HUES6 (cell line): ENCODE data around the gene BPIFB1.

Experiments
- H3K27ac ChIP-seq: 2 replicates; pipeline ENCODE4 v1.7.0; 2013; ENCODE audit warnings: low read depth, mild to moderate bottlenecking, low read length, inconsistent platforms
- H3K27me3 ChIP-seq: 2 replicates; pipeline ENCODE4 v1.6.1; 2013; ENCODE audit warnings: low read length; ENCODE audit not compliant: control insufficient read depth, insufficient read depth
- H3K36me3 ChIP-seq: 2 replicates; pipeline ENCODE4 v1.6.1; 2013; ENCODE audit warnings: low read length; ENCODE audit not compliant: control insufficient read depth, insufficient read depth
- H3K4me1 ChIP-seq: 2 replicates; pipeline ENCODE4 v1.6.1; 2013; ENCODE audit warnings: low read length; ENCODE audit not compliant: control insufficient read depth, insufficient read depth
- H3K4me3 ChIP-seq: 2 replicates; pipeline ENCODE4 v1.5.1; 2013; ENCODE audit warnings: low read depth, low read length
- H3K9ac ChIP-seq: one replicate; pipeline ENCODE4 v1.6.1; 2013; ENCODE audit warnings: mild to moderate bottlenecking, low read length
- H3K9me3 ChIP-seq: 2 replicates; pipeline ENCODE4 v1.6.1; 2013; ENCODE audit warnings: low read depth, low read length; ENCODE audit not compliant: control insufficient read depth, insufficient read depth

The BPIFB1 gene

GRCh38 chr20:33272155-33272873 lies 10.7 kb upstream of the BPIFB1 start:
- no peak overlapping the region for H3K4me3 ChIP-seq
- H3K9ac ChIP-seq: no peak overlapping the region
- no peaks in the 10 kb centered on the region for H3K9me3 ChIP-seq
- H3K4me1 ChIP-seq: 0 out of 2 replicates have a peak, but pooled peaks cover under 1% of the 10 kb centered on the region
- H3K27me3 ChIP-seq: no peaks in the 10 kb centered on the region; the same call in 1 of the 2 replicates
- no peak overlapping the region for H3K27ac ChIP-seq
- H3K36me3 ChIP-seq: no peaks in the 10 kb centered on the region

DNA sequence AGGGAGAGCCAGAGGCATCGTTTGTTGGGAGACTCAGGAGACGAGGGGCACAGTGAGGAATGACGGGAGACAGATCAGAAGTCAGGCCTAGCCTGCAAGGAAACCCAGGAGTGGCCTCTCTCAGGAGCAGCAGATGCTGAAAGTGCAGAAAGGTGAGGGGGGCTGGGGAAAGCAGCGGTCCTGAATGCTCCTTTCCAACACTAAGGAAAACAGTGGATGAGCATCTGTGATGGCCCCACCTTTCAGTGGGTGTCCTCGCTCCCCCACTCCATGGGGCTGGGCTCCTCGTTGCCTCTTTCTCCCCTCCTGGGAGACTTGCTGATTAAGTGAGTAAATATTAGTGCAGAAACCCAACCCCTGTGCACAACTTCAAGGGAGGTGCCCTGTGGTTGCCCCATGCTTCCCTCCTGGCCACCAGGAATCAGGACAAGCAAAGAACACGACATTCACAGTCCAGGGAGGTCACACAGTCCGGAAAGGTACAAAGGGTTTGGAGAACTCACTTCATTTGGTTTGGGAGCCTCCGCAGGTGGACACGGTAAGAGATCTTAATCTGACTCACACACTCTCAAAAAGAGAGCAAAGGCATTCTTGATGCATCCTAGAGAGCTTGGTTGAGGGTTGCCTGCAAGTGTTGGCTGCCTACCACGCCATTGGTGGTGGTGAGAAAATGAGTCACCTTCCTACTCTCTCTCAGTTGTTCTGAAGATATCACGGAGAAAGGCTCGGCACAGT lies 9.7 kb upstream of the BPIFB1 start:
- Histone ChIP-seq H3K27ac (no peak overlapping the region), H3K9me3 (no peaks in the 10 kb centered on the region)

GRCh38 chr20:33275215-33275614 lies 7.8 kb upstream of the BPIFB1 start:
- Histone ChIP-seq H3K4me1 (peaks cover 10% of the 10 kb centered on the region), H3K36me3 (no peaks in the 10 kb centered on the region), H3K9ac (no peak overlapping the region), H3K27ac (no peak overlapping the region), H3K9me3 (no peaks in the 10 kb centered on the region), H3K27me3 (no peaks in the 10 kb centered on the region), H3K4me3 (no peak overlapping the region)

More for the DNA sequence above, 9.7 kb upstream of the BPIFB1 start:
- H3K36me3 ChIP-seq: no peaks in the 10 kb centered on the region
- H3K9ac ChIP-seq: no peak overlapping the region
- H3K4me1 ChIP-seq: peaks cover 10% of the 10 kb centered on the region
- no peak overlapping the region for H3K4me3 ChIP-seq
- no peaks in the 10 kb centered on the region; the same call in 1 of the 2 replicates for H3K27me3 ChIP-seq

GRCh38 chr20:33275871-33276270 lies 7.1 kb upstream of the BPIFB1 start:
- no peaks in the 10 kb centered on the region for H3K27me3 ChIP-seq

GRCh38 chr20:33276303-33277113 lies 6.5 kb upstream of the BPIFB1 start:
- Histone ChIP-seq H3K36me3 (no peaks in the 10 kb centered on the region), H3K4me1 (peaks cover 10% of the 10 kb centered on the region), H3K27me3 (no peaks in the 10 kb centered on the region), H3K9ac (no peak overlapping the region), H3K4me3 (no peak overlapping the region), H3K9me3 (no peaks in the 10 kb centered on the region), H3K27ac (no peak overlapping the region)

More at GRCh38 chr20:33275871-33276270, 7.1 kb upstream of the BPIFB1 start:
- peaks cover 10% of the 10 kb centered on the region for H3K4me1 ChIP-seq
- no peaks in the 10 kb centered on the region for H3K9me3 ChIP-seq
- H3K9ac ChIP-seq: no peak overlapping the region
- H3K27ac ChIP-seq: no peak overlapping the region
- no peak overlapping the region for H3K4me3 ChIP-seq
- H3K36me3 ChIP-seq: no peaks in the 10 kb centered on the region

DNA sequence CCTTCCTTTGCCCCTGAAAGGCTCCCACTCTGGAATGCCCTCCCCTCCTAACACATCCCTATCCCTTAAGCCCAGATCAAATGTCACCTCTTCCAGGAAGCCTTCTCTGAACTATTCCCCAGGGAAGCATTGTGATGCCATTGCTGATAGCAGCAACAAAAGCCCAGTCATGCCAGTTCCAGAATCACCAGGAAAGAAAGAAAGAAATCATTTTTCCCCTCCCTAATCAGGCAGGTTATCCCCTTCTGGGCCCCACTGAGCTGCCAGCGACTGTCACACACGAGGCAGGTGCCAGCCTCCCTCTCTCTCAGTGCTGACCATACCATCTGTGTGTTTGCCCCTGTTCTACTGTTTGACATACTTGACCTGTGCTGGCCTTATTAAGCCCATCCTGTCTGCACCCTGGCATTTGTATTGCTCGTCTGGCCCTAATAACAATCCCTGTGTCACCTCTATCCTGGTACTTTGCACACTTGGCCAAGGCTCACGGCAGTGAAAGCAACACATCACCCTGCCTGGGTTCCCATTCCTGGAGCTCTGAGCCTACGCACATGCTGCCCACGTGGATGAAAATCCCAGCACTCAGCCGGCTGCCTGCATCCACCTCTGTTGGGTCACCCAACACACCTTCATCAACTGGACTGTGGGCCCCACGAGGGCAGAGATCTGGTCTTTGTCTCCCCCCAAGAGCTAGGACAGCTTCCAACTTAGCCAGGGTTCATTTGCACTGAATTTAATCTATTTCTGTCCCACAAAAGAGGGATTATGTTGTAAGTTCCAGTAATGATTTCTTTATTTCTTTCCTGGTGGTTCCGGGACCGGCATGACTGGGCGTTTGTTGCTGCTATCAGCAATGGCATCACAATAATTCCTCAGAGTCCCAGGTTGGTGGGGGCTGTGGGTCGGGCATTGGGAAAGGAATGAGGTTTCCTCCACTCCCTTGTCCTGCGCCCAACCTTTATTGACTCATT lies 5.3 kb upstream of the BPIFB1 start:
- Histone ChIP-seq H3K27me3 (no peaks in the 10 kb centered on the region), H3K9me3 (no peaks in the 10 kb centered on the region), H3K9ac (no peak overlapping the region), H3K4me3 (no peak overlapping the region), H3K4me1 (peaks cover 10% of the 10 kb centered on the region), H3K36me3 (no peaks in the 10 kb centered on the region), H3K27ac (no peak overlapping the region)

DNA sequence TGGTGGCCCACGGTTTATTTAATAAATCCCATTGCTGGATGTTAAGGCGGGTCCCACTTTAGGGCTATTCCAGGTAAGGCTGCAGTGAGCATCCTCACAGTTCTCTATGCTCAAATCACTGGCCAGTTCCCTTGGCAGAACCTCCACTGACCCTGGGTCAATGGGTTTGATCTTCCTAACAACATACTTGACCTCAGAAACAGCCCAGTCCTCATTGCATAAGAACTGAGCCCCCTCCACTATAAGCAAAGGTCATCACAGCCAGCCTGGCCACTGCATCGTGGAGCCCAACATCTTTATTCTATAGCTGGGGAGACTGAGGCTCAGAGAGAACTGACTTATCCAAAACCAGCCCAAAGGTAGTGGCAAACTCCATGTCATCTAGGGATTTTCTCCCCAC lies 4.3 kb upstream of the BPIFB1 start:
- Histone ChIP-seq H3K27me3 (no peaks in the 10 kb centered on the region), H3K9me3 (no peaks in the 10 kb centered on the region), H3K36me3 (no peaks in the 10 kb centered on the region), H3K4me1 (peaks cover 10% of the 10 kb centered on the region), H3K27ac (no peak overlapping the region), H3K9ac (no peak overlapping the region), H3K4me3 (no peak overlapping the region)

DNA sequence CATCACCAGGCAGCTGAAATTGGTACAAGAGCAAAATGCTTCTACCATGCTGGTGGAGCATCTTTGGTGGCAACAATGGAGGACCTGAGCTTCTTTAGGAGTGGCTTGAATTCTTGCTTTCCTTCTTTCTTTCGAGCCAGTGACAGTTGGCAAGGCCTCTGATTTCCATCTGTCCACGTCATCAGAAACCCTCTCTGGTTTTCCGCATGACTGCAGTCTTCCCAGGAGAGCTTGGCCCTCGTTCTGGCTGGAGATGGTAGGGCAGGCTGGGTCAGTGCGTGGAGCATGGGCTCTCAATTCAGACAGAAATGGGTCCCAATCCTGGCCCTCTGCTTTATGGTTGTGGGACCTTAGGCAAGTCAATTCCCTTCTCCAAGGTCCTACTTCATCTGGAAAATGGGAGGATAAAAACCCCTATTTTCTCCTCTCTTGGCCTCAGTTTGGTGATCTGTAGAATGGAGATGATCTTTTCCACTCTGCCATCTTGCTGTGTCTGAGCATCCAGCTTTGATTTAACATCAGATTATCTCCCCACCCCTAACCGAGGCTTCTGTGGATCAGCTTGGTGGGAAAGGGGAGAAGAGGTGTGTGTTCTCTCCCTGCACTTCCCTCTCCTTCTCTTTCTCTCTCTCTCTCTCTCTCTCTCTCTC lies 3.6 kb upstream of the BPIFB1 start:
- Histone ChIP-seq H3K27me3 (no peaks in the 10 kb centered on the region), H3K4me1 (peaks cover 10% of the 10 kb centered on the region), H3K27ac (no peak overlapping the region), H3K36me3 (no peaks in the 10 kb centered on the region), H3K9ac (no peak overlapping the region), H3K9me3 (no peaks in the 10 kb centered on the region), H3K4me3 (no peak overlapping the region)

GRCh38 chr20:33280000-33280680 lies 2.9 kb upstream of the BPIFB1 start:
- no peak overlapping the region for H3K4me3 ChIP-seq

More at GRCh38 chr20:33280000-33280680, 2.9 kb upstream of the BPIFB1 start:
- no peaks in the 10 kb centered on the region for H3K9me3 ChIP-seq
- no peaks in the 10 kb centered on the region for H3K36me3 ChIP-seq
- no peak overlapping the region for H3K9ac ChIP-seq
- no peaks in the 10 kb centered on the region for H3K27me3 ChIP-seq
- H3K27ac ChIP-seq: no peak overlapping the region
- peaks cover 10% of the 10 kb centered on the region for H3K4me1 ChIP-seq
